Thoracic aorta (tissue), 2 donors: ENCODE measurements around the gene TRIM33. TPM values are rescaled to one million over a fixed set of nuclear protein-coding genes. Genes with fewer than 3 reads are reported as not detected.

ENCODE experiments used
- ATAC-seq: fragments of 150-250 bp; one replicate; pipeline ENCODE4 v1.8.0; 2017; ENCODE audit warnings: low read depth; ENCODE audit not compliant: insufficient number of reproducible peaks, low FRiP score
- DNase-seq: peaks from one replicate; pipeline ENCODE4 v3.0.0-alpha.2; 2020; ENCODE audit warnings: low spot score
- H3K27ac ChIP-seq, 2 donors: fragments of 200-600 bp; sonication (generic); 1 replicate in 1 of 2; 2 replicates in 1 of 2; pipeline ENCODE4 v1.5.1; 2016; ENCODE audit warnings: mild to moderate bottlenecking in 2 of 2, moderate library complexity in 2 of 2
- H3K27me3 ChIP-seq: fragments of 200-600 bp; sonication (generic); replicated peaks from 2 replicates; pipeline ENCODE4 v1.6.0; 2016; ENCODE audit warnings: mild to moderate bottlenecking; ENCODE audit not compliant: insufficient read depth
- H3K36me3 ChIP-seq: fragments of 200-600 bp; sonication (generic); one replicate; pipeline ENCODE4 v1.5.1; 2016
- H3K4me1 ChIP-seq, 2 donors: fragments of 200-600 bp; sonication (generic); 1 replicate in 1 of 2; 2 replicates in 1 of 2; pipeline versions ENCODE4 v1.5.1 to v1.6.0; 2016; ENCODE audit warnings: low read depth in 2 of 2, mild to moderate bottlenecking in 1 of 2; ENCODE audit not compliant: control insufficient read depth in 1 of 2
- H3K4me3 ChIP-seq: fragments of 200-600 bp; sonication (generic); 2 replicates; pipeline ENCODE4 v1.5.1; 2016; ENCODE audit warnings: mild to moderate bottlenecking
- H3K9me3 ChIP-seq: fragments of 200-600 bp; sonication (generic); 2 replicates; pipeline ENCODE4 v1.5.1; 2016
- CTCF ChIP-seq: fragments of 200-600 bp; sonication (generic); IDR thresholded peaks from one replicate; pipeline ENCODE4 v1.5.1; 2019; ENCODE audit warnings: antibody characterized with exemption
- total RNA-seq, 2 donors: library from RNA; depleted of rRNA; stranded (reverse); fragments of >200 nt; gene quantifications; one replicate each; pipeline versions ENCODE4 v1.1.0 to v1.2.3, GENCODE V29; 2016

TRIM33 gene
- total RNA-seq, result 10 to 100 TPM; 29.4 to 61.2 TPM

DNA sequence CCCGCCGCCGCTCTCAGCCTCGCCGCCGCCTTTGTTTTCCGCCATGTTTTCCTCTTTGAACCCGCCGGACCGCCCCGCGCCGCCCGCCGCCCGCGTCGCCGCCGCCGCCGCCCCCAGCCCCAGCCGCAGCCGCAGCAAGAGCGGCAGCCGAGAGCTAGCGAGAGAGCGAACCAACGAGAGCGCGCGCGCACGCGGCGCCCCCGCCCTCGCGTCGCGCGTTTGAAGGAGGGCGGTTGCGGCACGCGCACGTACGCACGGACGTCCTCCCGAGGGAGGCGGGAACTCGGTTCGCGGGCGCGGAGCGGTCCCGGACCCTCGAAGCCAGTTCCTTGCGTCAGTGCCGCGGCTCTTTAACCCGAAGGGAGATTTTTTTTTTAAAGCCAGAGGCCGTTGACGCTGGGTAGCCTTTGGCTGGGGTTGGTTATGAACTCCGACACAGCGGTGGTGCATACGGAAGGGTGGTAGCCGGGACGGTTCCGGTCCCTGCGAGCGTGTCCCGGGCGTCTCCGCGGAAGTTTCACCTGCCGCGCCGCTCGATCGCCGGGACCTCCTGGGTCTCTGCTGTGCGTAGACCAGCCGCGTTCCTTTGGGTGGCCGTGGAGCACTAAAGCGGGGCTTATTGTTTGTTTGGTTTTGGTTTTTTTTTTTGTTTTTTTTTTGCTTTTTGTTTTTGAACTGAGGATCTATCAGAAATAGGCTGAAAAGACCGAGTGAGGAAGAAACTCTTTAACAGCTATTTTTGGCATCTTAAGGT, at the start of gene TRIM33:
TSS of gene TRIM33 (minus strand) at position 172 of the 754 bp plus-strand sequence. CDS start at position 45, 127 bp downstream.
- H3K27ac ChIP-seq, result peak within 1 kb of the TSS; percentile 97 to 99
- peak; percentile 44 for DNase-seq
- ATAC-seq, result peak; percentile 87
- no peak for TF ChIP-seq CTCF
- H3K4me1 ChIP-seq, result peaks cover 23 to 45% of the 10 kb centered on the region in 2 donors
- peak within 1 kb of the TSS; percentile 89 for H3K4me3 ChIP-seq
- H3K36me3 ChIP-seq, result no peaks in the 10 kb centered on the region
- H3K27me3 ChIP-seq, result no peaks in the 10 kb centered on the region
- H3K9me3 ChIP-seq, result no peaks in the 10 kb centered on the region

GRCh38 chr1:114559356-114559755, 48.4 kb upstream of the TRIM33 start:
- DNase-seq (no peak), ATAC-seq (no peak)
- Histone ChIP-seq H3K27me3 (no peaks in the 10 kb centered on the region), H3K9me3 (no peaks in the 10 kb centered on the region), H3K4me1 (no peaks in the 10 kb centered on the region), H3K27ac (no peak overlapping the region), H3K4me3 (no peak overlapping the region), H3K36me3 (no peaks in the 10 kb centered on the region)
- no peak for TF ChIP-seq CTCF

GRCh38 chr1:114558544-114558943, 47.5 kb upstream of the TRIM33 start:
- ATAC-seq (no peak), DNase-seq (no peak)
- Histone ChIP-seq H3K27me3 (no peaks in the 10 kb centered on the region), H3K4me1 (no peaks in the 10 kb centered on the region), H3K36me3 (no peaks in the 10 kb centered on the region), H3K4me3 (no peak overlapping the region), H3K9me3 (no peaks in the 10 kb centered on the region), H3K27ac (no peak overlapping the region)
- peak; percentile 13 for TF ChIP-seq CTCF

DNA sequence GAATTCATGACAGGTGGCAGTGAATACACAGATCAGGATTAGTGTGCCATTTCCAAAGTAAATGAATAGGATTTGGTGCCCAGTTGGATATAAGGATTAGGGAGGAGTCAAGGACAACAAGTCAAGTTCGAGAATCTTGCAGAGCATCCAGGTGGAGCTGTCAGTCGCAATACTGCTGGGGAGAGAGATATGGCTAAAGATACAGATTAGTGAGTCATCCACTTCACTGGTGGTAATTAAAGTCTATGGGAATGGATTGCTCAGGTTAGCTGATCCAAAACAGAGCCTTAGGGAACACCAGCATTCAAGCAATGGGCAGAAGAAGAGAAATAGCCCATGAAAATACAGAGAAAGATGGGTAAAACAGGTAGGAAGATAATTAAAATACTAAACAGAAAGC, 43.6 kb upstream of the TRIM33 start:
- Histone ChIP-seq H3K9me3 (no peaks in the 10 kb centered on the region), H3K27ac (no peak overlapping the region), H3K4me1 (no peaks in the 10 kb centered on the region), H3K4me3 (no peak overlapping the region), H3K36me3 (no peaks in the 10 kb centered on the region), H3K27me3 (no peaks in the 10 kb centered on the region)
- DNase-seq (no peak), ATAC-seq (no peak)
- no peak for TF ChIP-seq CTCF

- H3K4me3 ChIP-seq, result no peak overlapping the region
- no peak for TF ChIP-seq CTCF
- H3K9me3 ChIP-seq, result no peaks in the 10 kb centered on the region
- no peak for ATAC-seq
- DNase-seq, result no peak
- H3K36me3 ChIP-seq, result no peaks in the 10 kb centered on the region
- no peaks in the 10 kb centered on the region for H3K4me1 ChIP-seq
- no peak overlapping the region for H3K27ac ChIP-seq
- no peaks in the 10 kb centered on the region for H3K27me3 ChIP-seq
Measured at GRCh38 chr1:114552106-114552639, 41.2 kb upstream of the TRIM33 start.
